Cardiac septum (tissue), 1 donor: ENCODE measurements around the gene GRK1. TPM values are rescaled to one million over a fixed set of nuclear protein-coding genes. Genes with fewer than 3 reads are reported as not detected.

Source experiments
- DNase-seq: peaks from one replicate; pipeline ENCODE4 v3.0.0-alpha.2; 2020; ENCODE audit warnings: low spot score
- intact Hi-C: fragments of 100-400 bp; cut with DNase I; formaldehyde crosslinking; loops from one replicate; pipeline ENCODE4 v1.14.0; 2022
- total RNA-seq: library from RNA; stranded (reverse); fragmentation: NEBNext Ultra II Directional; extraction: Animal tissue kit (Norgen Biotek cat#: 25700); gene quantifications from one replicate; pipeline ENCODE4 v1.2.1, GENCODE V29; 2021
- donor health status: DM: no; HTN: no; CAD: no.

The GRK1 gene
- total RNA-seq, 1 donor from 2014 or later = 0.48 TPM

DNA sequence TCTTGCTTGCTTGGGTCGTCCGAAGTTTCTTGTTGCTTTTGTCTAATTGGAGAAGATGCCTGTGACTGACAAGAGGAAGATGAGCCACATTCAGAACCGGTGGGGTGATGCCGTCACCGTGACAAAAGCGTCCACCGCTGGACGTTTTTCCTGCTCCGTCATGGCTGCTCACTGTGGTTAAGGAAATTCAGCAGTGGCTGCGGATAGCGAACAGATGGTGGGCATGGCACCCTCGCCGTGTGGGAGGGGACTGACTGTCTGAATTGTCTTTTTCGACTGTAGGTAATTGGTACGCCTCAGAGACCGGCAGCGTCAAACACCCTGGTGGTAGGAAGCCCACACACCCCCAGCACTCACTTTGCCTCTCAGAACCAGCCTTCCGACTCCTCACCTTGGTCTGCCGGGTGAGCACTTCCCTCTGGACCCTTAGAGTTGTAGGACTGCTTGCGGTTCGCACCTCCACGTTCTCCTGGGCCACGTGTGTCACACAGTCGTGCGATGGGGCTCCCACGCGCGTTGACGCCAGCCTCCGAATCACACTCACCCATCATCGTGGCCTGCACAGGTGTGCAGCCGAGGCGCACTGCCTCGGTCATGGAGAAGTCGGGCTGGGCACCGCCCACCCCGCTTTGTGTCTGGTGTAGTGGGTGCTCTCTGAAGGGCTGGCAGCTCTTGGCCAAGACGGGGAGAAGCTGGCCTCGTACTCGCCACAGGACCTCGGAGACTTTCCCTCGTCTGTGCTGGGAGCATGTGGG lies 35.5 kb upstream of the GRK1 start:
- DNase-seq = no peak

DNA sequence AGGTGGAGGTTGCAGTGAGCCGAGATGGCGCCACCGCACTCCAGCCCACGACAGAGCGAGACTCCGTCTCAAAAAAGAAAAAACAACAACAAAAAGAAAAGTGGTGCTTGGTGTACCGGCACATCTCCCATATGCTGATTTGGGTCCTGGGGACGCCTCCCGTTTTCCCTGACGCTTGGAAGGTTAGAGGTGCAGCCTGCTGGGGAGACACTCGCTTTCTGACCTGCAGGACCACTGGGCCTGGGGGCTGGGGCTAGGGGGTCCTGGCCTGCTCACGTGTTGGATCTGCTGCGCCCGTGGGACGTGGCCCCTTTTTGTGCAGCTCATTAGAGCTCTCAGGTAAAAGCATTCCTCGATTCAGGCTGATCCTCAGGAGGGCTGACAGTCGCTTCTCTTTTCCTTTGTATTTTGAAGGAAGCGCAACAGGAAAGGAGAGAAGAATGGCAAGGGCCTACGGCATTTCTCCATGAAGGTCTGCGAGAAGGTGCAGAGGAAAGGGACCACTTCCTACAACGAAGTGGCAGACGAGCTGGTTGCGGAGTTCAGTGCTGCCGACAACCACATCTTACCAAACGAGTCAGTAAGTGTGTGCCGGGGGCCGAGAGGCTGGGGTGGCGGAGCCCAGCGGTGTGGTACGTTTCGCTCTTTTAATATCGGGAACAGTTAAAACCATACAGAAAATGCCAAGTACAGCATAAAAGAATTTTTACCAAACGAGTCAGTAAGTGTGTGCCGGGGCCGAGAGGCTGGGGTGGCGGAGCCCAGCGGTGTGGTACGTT lies 34.1 kb upstream of the GRK1 start:
- intact Hi-C loops = no loop called here
- no peak for DNase-seq

More for the DNA sequence above, 35.5 kb upstream of the GRK1 start:
- intact Hi-C loops = no loop called here

DNA sequence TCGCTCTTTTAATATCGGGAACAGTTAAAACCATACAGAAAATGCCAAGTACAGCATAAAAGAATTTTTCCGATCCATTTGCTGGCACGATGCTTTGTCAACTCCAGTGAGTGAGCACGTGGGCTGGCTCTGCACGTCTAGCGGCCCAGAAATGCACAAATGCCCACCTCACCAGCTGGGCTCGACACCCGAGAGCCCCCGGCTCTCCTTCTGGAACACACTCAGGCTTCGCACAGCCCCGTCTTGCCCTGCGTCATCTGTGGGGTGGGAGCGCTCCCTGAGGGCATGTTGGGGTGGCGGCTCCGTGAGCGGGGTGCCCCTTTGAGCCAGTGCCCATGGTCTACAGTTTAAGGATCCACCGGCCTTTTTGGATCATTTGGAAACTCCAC lies 33.5 kb upstream of the GRK1 start:
- intact Hi-C loops = no loop called here
- no peak for DNase-seq

GRCh38 chr13:113634279-113635047 lies 32.6 kb upstream of the GRK1 start:
- DNase-seq = no peak
- intact Hi-C loops = no loop called here

- DNase-seq = no peak
- intact Hi-C loops = no loop called here
These were observed 32.0 kb upstream of the GRK1 start for GRCh38 chr13:113635048-113635420.

DNA sequence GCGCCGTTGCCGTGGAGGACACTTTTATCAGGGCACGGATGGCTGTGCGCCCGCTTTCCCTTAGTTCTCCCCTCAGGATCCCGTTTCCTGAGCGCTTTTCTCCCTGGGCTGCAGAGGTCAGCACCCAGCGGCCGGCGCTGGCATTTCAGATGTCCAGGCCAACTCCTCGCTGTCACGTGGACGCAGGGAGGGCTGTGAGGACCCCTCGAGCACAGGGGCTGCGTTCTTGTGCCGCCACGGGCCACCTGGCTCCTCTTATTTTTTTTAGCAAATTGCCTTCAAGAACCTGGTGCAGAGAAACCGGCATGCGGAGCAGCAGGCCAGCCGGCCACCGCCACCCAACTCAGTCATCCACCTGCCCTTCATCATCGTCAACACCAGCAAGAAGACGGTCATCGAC lies 31.3 kb upstream of the GRK1 start:
- no peak for DNase-seq
- intact Hi-C loops = no loop called here

- intact Hi-C loops = no loop called here
- DNase-seq = peak; percentile 74
These were observed 30.6 kb upstream of the GRK1 start for GRCh38 chr13:113636266-113636963.

DNA sequence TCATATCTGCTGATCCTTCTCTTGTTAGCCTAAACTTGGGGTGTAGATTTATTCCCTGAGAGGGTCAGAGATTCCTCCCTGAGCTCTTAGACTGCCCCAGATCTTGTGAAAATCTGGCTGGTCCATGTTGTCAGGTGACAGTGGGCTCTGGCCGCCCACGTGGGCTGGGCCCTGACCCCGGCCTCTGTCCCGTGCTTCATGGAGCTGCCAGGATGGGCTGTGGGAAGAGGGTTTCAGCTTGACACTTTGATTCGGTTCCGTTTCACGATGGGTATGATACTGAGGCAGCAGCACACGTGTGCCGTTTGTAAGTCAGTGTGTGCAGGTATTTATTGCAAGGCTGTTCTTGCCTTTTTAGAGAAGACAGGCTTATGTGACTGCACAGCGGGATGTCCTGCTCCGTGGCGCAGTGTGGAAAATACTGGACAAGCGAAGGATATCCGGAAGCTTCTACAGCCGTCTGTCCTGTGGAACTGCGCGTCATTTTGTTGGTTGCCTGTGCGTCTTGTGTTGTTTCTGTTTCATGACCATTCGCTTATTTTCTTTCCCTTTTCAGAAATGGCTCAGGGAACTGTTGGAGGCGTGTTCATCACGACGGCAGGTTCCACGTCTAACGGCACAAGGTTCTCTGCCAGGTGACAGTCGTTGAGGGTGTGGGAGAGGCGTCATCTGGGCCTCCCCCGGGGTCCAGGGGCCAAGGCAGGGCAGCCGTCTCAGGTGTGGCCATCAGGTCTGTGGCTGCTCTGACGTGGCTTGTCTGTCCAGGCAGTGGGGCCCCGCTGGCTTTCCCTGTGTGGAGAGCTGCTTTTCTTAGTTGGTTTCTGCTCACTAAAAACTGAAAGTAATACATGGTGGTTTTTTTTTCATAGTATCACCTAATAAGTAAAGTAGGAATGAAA lies 29.5 kb upstream of the GRK1 start:
- intact Hi-C loops = no loop called here
- peak; percentile 58 for DNase-seq

- intact Hi-C loops = no loop called here
- DNase-seq = peak; percentile 67
These were observed 28.8 kb upstream of the GRK1 start for GRCh38 chr13:113638173-113638746.

DNA sequence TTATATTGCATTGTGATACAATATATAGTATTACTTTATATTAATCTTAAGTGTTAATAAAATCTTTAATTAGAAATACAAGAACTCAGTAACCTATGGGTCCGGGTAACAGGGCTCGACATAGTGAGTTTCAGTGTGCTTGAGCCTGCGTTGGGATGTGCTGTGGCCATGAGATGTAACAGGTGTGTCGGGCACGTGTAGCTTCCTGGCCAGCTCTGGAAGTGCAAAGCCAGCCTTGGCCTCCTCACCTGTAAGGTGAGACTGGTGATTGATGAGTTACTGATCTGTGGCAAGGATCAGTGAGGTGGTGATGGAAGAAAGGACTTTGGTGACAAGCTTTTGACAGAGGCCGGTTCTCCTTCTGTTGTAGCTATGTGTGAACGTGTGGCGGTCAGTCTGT lies 28.2 kb upstream of the GRK1 start:
- intact Hi-C loops = no loop called here
- peak; percentile 31 for DNase-seq

- intact Hi-C loops = no loop called here
- peak; percentile 81 for DNase-seq
These were observed 27.3 kb upstream of the GRK1 start for GRCh38 chr13:113639616-113640262.

DNA sequence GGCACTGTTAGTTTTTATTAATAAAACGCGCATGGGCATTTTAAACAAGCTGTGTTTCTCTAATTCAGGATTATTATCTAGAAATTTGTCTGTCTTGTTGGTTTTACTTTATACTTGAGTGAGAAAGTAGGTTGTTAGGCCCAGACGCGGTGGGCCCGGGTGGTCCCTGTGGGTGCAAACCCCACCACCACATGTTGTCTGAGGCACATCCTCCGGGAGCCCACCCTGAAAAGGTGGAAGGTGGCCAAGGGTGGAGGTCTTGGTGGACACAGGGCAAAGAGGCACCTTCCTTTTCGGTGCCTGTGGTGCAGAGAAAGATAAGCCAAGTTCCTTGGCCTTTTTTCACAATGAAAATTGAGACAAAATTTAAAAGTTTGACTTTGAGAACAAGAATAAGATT lies 25.6 kb upstream of the GRK1 start:
- intact Hi-C loops = no loop called here
- DNase-seq = peak; percentile 39

DNA sequence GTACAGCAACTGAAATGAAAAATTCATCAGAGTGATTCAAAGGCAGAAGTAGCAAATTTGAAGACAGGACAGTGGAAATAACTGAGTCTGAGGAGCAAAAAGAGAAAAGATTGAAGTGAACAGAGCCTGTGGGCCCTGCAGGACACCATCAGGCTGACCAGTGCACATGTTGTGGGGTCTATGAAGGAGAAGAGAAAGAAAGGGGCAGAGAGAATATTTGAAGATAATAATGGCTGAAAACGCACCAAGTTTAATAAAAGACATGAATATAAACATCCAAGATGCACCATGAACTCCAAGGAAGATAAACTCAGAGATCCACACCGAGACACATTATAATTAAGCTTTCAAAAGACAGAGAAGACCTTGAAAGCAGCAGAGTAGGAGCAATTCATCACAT lies 24.5 kb upstream of the GRK1 start:
- intact Hi-C loops = no loop called here
- DNase-seq = no peak

- DNase-seq = no peak
- intact Hi-C loops = no loop called here
These were observed 23.4 kb upstream of the GRK1 start for GRCh38 chr13:113643593-113643992.

DNA sequence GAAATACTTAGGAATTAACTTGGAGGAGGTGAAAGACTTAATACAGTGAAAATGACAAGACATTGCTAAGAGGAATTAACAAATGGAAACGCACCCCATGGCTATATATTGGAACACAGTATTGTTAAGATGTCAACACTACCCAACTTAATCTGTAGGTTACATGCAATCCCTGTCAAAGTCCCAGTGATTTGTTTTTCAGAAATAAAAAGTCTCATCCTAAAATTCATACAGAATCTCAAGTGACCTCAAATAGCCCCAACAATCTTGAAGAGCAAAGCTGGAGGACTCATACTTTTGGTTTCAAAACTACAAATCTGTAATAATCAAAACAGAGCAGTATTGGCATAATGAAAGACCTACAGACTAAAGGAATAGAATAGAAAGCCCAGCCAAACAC lies 22.2 kb upstream of the GRK1 start:
- no peak for DNase-seq
- intact Hi-C loops = no loop called here

- intact Hi-C loops = no loop called here
- peak; percentile 17 for DNase-seq
These were observed 21.7 kb upstream of the GRK1 start for GRCh38 chr13:113645329-113645728.

DNA sequence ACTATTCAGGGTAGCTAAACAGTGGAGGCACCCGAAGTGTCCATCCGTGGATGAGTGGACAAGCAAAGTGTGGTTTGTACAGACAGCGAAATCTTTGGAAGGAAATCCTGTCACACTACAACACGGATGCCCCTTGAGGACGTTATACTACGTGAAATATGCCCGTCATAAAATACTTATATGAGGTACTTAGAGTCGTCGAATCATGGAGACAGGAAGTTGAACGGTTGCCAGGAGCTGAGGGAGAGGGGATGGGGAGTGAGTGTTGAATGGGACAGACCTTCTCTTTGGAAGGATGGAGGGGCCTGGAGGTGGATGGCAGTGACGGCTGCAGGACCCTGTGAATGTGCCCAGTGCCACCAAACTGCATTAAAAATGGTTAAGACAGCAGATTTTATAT lies 20.6 kb upstream of the GRK1 start:
- DNase-seq = peak; percentile 62
- intact Hi-C loops = no loop called here

DNA sequence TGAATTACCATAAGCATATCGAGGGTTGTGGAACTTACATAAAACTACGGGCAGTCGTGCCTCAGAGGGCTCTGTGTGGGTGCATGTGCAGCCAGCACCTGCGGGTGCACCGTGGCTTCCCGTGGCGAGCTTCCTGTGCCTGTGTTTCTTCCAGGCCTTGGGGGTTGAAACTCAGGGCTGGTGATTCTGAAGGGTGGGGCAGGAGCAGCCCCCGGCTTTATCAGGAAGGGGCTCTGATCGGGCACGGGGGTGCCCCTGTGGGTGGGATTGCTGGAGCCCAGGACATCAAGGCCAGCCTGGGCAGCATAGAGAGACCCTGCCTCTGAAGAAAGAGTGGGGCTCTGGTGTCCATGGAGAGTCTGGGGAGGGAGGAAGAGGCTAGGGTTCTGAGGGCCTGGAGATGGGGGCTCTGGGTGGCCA lies 20.1 kb upstream of the GRK1 start:
- intact Hi-C loops = no loop called here
- DNase-seq = peak; percentile 46
